ENCODE measurements around the gene HECTD4. TPM values are rescaled to one million over a fixed set of nuclear protein-coding genes. Genes with fewer than 3 reads are reported as not detected.

HECTD4 gene
- total RNA-seq, 1 donor from 2014 or later: 47.9 TPM

DNA sequence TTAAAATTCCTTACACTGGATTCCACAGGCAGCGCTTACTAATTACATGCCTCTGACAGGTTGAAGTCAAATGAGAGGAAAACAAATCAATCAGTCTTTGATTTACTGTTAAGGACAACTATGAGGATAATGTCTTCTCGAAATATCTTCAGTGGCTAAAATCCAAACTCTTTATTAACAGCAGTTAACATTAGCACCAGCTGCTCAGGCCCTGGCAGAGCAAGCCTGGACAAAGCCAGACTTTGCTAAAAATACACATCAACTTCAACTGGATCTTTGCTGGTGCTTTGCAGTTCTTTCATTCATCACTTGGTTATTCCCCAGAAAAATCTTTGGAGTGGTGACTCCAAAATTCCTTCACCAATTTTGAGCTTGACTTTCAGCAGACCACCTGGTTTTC lies 98.7 kb downstream of the HECTD4 start:
- Mint-ChIP-seq H3K9me3 (ENCODE audit: unreplicated experiment) (no peaks in the 10 kb centered on the region), H3K36me3 (ENCODE audit: low read depth, unreplicated experiment) (no peaks in the 10 kb centered on the region), H3K27ac (ENCODE audit: unreplicated experiment) (no peak overlapping the region), H3K4me3 (ENCODE audit: unreplicated experiment) (no peak overlapping the region), H3K4me1 (ENCODE audit: unreplicated experiment) (no peaks in the 10 kb centered on the region), H3K27me3 (ENCODE audit: unreplicated experiment) (peaks cover 2% of the 10 kb centered on the region)
- TF ChIP-seq, protein P1, sequence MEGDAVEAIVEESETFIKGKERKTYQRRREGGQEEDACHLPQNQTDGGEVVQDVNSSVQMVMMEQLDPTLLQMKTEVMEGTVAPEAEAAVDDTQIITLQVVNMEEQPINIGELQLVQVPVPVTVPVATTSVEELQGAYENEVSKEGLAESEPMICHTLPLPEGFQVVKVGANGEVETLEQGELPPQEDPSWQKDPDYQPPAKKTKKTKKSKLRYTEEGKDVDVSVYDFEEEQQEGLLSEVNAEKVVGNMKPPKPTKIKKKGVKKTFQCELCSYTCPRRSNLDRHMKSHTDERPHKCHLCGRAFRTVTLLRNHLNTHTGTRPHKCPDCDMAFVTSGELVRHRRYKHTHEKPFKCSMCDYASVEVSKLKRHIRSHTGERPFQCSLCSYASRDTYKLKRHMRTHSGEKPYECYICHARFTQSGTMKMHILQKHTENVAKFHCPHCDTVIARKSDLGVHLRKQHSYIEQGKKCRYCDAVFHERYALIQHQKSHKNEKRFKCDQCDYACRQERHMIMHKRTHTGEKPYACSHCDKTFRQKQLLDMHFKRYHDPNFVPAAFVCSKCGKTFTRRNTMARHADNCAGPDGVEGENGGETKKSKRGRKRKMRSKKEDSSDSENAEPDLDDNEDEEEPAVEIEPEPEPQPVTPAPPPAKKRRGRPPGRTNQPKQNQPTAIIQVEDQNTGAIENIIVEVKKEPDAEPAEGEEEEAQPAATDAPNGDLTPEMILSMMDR (IDR thresholded peaks at IDR 0.05; ENCODE audit: unreplicated experiment): no peak
- DNase-seq (ENCODE audit: low spot score): no peak

DNA sequence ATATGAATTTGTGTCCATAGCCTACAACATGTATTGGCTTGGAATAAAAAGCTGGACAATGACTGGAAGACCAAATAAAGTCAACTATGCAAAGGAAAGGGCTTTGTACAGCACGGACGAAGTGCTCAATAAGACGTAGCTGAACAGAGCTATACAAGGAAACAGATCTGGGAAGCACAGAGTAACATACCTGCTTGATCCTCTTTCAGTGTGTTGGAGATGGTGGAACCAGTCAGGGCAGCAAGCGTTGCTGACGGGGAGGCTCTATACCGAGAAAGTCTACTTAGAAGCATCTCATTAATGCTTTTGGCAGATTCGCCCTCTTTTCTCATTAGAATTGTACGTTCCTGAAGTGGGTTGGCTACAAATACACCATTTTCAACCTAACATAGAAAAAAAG lies 99.3 kb downstream of the HECTD4 start:
- H3K4me1 Mint-ChIP-seq (ENCODE audit: unreplicated experiment): no peaks in the 10 kb centered on the region
- no peaks in the 10 kb centered on the region for H3K36me3 Mint-ChIP-seq (ENCODE audit: low read depth, unreplicated experiment)
- TF ChIP-seq, protein P1 (IDR thresholded peaks at IDR 0.05; ENCODE audit: unreplicated experiment): no peak
- no peak overlapping the region for H3K4me3 Mint-ChIP-seq (ENCODE audit: unreplicated experiment)
- DNase-seq (ENCODE audit: low spot score): no peak
- H3K27ac Mint-ChIP-seq (ENCODE audit: unreplicated experiment): no peak overlapping the region
- peaks cover 2% of the 10 kb centered on the region for H3K27me3 Mint-ChIP-seq (ENCODE audit: unreplicated experiment)
- no peaks in the 10 kb centered on the region for H3K9me3 Mint-ChIP-seq (ENCODE audit: unreplicated experiment)

DNA sequence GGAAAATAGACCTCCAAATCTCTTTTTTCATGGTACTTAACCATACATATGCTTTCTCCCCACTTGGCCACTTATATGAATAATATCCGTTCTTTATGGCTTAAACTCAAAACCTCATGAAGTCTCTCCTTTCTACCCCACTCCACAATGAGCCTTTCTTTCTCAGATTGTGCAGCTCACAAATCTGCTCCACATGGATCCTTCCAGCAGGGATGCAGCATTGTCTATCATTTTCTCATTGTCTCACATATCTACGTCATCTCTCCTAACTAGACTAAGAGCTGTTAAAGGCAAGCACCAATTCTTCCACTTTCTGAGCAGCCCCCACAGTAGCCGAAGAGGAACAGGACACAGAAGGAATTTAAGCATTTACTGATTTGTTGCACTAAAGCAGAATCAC lies 106.4 kb downstream of the HECTD4 start:
- Mint-ChIP-seq H3K9me3 (ENCODE audit: unreplicated experiment) (no peaks in the 10 kb centered on the region), H3K4me1 (ENCODE audit: unreplicated experiment) (no peaks in the 10 kb centered on the region), H3K27ac (ENCODE audit: unreplicated experiment) (no peak overlapping the region), H3K27me3 (ENCODE audit: unreplicated experiment) (no peaks in the 10 kb centered on the region), H3K36me3 (ENCODE audit: low read depth, unreplicated experiment) (peaks cover 5% of the 10 kb centered on the region), H3K4me3 (ENCODE audit: unreplicated experiment) (no peak overlapping the region)
- TF ChIP-seq, protein P1 (IDR thresholded peaks at IDR 0.05; ENCODE audit: unreplicated experiment): no peak
- DNase-seq (ENCODE audit: low spot score): no peak

DNA sequence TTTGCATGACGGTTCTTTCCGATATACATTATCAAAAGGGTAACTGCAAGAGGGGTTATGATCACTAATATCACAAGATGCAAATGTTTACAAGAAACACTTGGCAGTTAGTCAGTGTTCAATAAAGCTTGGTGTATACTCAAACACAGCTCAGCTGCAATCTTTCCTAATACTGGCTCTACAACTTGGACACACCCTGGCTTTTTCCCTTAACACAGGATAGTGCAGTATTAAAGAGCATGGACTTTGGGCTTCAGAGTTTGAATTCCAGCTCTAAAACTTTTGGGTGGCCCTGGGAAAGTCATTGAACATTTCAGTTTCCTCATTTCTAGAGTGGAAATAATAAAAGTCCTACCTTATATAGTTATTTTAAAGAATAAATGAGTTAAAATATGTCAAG lies 107.0 kb downstream of the HECTD4 start:
- TF ChIP-seq, protein P1 (IDR thresholded peaks at IDR 0.05; ENCODE audit: unreplicated experiment): no peak
- Mint-ChIP-seq H3K4me1 (ENCODE audit: unreplicated experiment) (no peaks in the 10 kb centered on the region), H3K4me3 (ENCODE audit: unreplicated experiment) (no peak overlapping the region), H3K36me3 (ENCODE audit: low read depth, unreplicated experiment) (peaks cover 5% of the 10 kb centered on the region), H3K9me3 (ENCODE audit: unreplicated experiment) (no peaks in the 10 kb centered on the region), H3K27ac (ENCODE audit: unreplicated experiment) (no peak overlapping the region), H3K27me3 (ENCODE audit: unreplicated experiment) (no peaks in the 10 kb centered on the region)
- DNase-seq (ENCODE audit: low spot score): no peak

DNA sequence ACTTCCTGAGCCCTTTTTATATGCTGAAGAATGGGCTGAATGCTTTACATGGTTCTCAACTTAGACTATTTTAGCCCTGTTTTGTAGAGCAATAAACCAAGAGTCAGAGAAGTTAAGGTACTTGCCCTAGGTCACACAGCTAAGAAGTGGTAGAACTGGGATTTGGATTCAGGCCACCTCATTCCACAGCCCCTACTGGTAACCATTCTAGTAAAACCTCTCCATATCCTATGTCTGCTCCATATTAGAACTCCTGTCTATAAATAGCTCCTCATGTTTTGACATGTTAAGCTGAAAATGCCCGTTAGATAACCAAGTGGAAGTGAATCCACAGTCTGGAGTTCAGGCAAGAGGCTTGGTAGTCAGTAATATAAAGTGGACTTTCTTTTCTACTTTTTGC lies 111.6 kb downstream of the HECTD4 start:
- Mint-ChIP-seq H3K36me3 (ENCODE audit: low read depth, unreplicated experiment) (peaks cover 12% of the 10 kb centered on the region), H3K4me3 (ENCODE audit: unreplicated experiment) (no peak overlapping the region)

More for the DNA sequence above, 111.6 kb downstream of the HECTD4 start:
- no peak for DNase-seq (ENCODE audit: low spot score)
- no peaks in the 10 kb centered on the region for H3K9me3 Mint-ChIP-seq (ENCODE audit: unreplicated experiment)
- no peak overlapping the region for H3K27ac Mint-ChIP-seq (ENCODE audit: unreplicated experiment)
- no peaks in the 10 kb centered on the region for H3K27me3 Mint-ChIP-seq (ENCODE audit: unreplicated experiment)
- H3K4me1 Mint-ChIP-seq (ENCODE audit: unreplicated experiment): no peaks in the 10 kb centered on the region
- TF ChIP-seq, protein P1 (IDR thresholded peaks at IDR 0.05; ENCODE audit: unreplicated experiment): no peak
